GM12864 (cell line): ENCODE results near the gene NCAPG2.

Source experiments
- DNase-seq: peaks from one replicate; pipeline ENCODE4 v3.0.0-alpha.2; 2011; ENCODE audit warnings: low read depth
- H3K4me3 ChIP-seq: 2 replicates; pipeline ENCODE4 v1.5.1; 2011; ENCODE audit warnings: mild to moderate bottlenecking, low read depth, low read length, control low read depth
- CTCF ChIP-seq: IDR thresholded peaks from 2 replicates; pipeline ENCODE4 v1.5.1; 2011; ENCODE audit warnings: low read depth, mild to moderate bottlenecking, moderate library complexity, low read length, control low read depth, inconsistent platforms; ENCODE audit errors: missing control alignments

The NCAPG2 gene

GRCh38 chr7:158589653-158590052 lies 115.0 kb downstream of the NCAPG2 start:
- TF ChIP-seq CTCF, result no peak
- DNase-seq, result no peak
- H3K4me3 ChIP-seq, result no peak overlapping the region

GRCh38 chr7:158588878-158589442 lies 115.6 kb downstream of the NCAPG2 start:
- no peak for DNase-seq
- no peak for TF ChIP-seq CTCF
- no peak overlapping the region for H3K4me3 ChIP-seq

GRCh38 chr7:158588085-158588877 lies 116.3 kb downstream of the NCAPG2 start:
- DNase-seq, result no peak
- H3K4me3 ChIP-seq, result no peak overlapping the region
- TF ChIP-seq CTCF, result no peak

GRCh38 chr7:158587162-158588084 lies 117.2 kb downstream of the NCAPG2 start, which contains the start of gene PTPRN2:
PTPRN2 (minus strand) TSS chr7:158587823.
- no peak for DNase-seq
- no peak within 1 kb of the TSS for H3K4me3 ChIP-seq
- TF ChIP-seq CTCF, result no peak

GRCh38 chr7:158586499-158587161 lies 118.0 kb downstream of the NCAPG2 start:
- TF ChIP-seq CTCF, result no peak
- DNase-seq, result no peak
- no peak overlapping the region for H3K4me3 ChIP-seq

- DNase-seq, result no peak
- H3K4me3 ChIP-seq, result no peak overlapping the region
- TF ChIP-seq CTCF, result no peak
Observed at GRCh38 chr7:158585721-158586498, 118.7 kb downstream of the NCAPG2 start.
